KMS-11 (cell line): ENCODE measurements around the gene FAP.
A peak's percentile ranks its signal among the peaks of the same experiment; 100 is the strongest.

Experiments
- H2AFZ ChIP-seq: fragments of 200-600 bp; sonication (generic); 2 replicates; pipeline ENCODE4 v1.6.1; 2016; ENCODE audit warnings: antibody characterized with exemption, mixed run types, low read depth
- H3K27ac ChIP-seq: fragments of 200-600 bp; sonication (generic); 2 replicates; pipeline ENCODE4 v1.6.1; 2016; ENCODE audit warnings: mild to moderate bottlenecking, mixed run types
- H3K27me3 ChIP-seq: fragments of 200-600 bp; sonication (generic); 2 replicates; pipeline ENCODE4 v1.6.1; 2017; ENCODE audit warnings: mild to moderate bottlenecking, low read depth, mixed run types, moderate library complexity; ENCODE audit not compliant: insufficient read depth
- H3K36me3 ChIP-seq: fragments of 200-600 bp; sonication (generic); 2 replicates; pipeline ENCODE4 v1.6.1; 2017; ENCODE audit warnings: mild to moderate bottlenecking, mixed run types; ENCODE audit not compliant: insufficient read depth
- H3K4me1 ChIP-seq: fragments of 200-600 bp; sonication (generic); 2 replicates; pipeline ENCODE4 v1.6.1; 2016; ENCODE audit warnings: mild to moderate bottlenecking, low read depth, mixed run types; ENCODE audit not compliant: poor library complexity, severe bottlenecking
- H3K4me2 ChIP-seq: fragments of 200-600 bp; sonication (generic); 2 replicates; pipeline ENCODE4 v1.7.0; 2016; ENCODE audit warnings: mild to moderate bottlenecking, mixed run types
- H3K4me3 ChIP-seq: fragments of 200-600 bp; sonication (generic); IDR thresholded peaks from 2 replicates; pipeline ENCODE4 v1.6.1; 2017; ENCODE audit warnings: low read depth, low read length, mixed read lengths; ENCODE audit not compliant: insufficient read depth
- H3K79me2 ChIP-seq: fragments of 200-600 bp; sonication (generic); 2 replicates; pipeline ENCODE4 v1.6.1; 2016; ENCODE audit warnings: low read depth, mixed run types; ENCODE audit not compliant: insufficient read depth
- H3K9ac ChIP-seq: fragments of 200-600 bp; sonication (generic); 2 replicates; pipeline ENCODE4 v1.6.1; 2016; ENCODE audit warnings: mild to moderate bottlenecking, mixed run types
- H4K20me1 ChIP-seq: fragments of 200-600 bp; sonication (generic); 2 replicates; pipeline ENCODE4 v1.6.1; 2016; ENCODE audit warnings: mild to moderate bottlenecking, mixed run types; ENCODE audit not compliant: insufficient read depth
- TF ChIP-seq, protein P1 (sequence below): fragments of 200-600 bp; sonication (generic); conservative IDR thresholded peaks from 2 replicates; pipeline ENCODE4 v1.6.1; 2017; ENCODE audit warnings: low read depth, mild to moderate bottlenecking, antibody characterized with exemption, low read length, moderate library complexity, mixed read lengths

The FAP gene

DNA sequence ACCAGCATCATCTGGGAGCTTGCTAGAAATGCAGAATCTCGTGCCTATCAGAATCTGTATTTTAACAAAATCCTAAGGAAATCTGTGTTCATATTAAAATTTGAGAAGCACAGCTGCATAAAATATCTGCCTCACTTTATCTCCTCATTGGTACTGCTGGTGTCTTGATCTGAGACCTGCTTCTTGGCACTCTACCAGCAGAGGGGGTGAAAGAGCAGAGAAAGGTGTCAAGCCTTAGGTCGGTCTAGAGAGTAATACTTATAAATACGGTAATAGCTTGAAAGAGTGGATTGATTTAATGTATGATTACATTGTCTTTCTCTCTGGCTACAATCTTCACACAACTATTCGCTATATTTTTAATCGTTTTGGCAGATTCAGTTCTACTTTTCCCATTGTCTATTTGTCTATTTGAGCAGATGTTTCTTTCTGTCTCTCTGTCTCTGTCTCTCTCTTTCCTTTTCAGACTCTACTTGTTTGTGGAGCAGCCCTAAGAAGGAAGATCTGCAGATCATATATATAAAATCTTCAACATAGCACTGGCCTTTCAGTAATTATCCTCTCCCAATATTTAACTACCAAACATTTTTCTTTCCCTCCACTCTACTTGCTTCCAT lies 89.5 kb downstream of the FAP start:
- no peak overlapping the region for H3K4me2 ChIP-seq

DNA sequence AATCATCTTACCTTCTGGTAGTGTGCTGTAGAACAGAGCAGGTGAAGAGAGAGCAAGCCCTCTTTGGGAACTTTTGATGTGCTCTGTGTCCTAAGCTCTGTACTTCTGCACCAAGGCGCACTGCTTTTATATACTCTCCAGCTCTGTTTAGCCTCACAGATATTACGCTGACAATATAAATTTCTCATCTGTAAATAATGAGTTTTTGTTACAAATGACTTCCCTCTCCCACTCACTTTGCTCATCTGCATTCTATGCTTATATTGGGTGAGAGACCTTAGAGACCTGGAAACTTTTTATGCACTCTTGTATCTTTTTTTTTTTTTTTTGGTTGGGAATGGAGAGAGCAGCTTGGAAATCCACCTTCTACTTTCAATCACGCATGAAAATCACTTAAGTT lies 91.1 kb downstream of the FAP start, which contains the start of gene GCG:
Gene GCG, minus strand, starts transcription at position 101 of the 400 bp plus-strand sequence. CDS start 3,069 bp downstream, outside the sequence.
- Histone ChIP-seq H2AFZ (no peak within 1 kb of the TSS), H3K79me2 (no peaks in the 10 kb centered on the region), H3K4me2 (no peak within 1 kb of the TSS), H3K27ac (no peak within 1 kb of the TSS), H3K36me3 (no peaks in the 10 kb centered on the region), H3K4me3 (no peak within 1 kb of the TSS), H3K4me1 (no peaks in the 10 kb centered on the region), H3K27me3 (no peaks in the 10 kb centered on the region), H4K20me1 (no peaks in the 10 kb centered on the region), H3K9ac (no peak within 1 kb of the TSS)
- TF ChIP-seq, protein P1, sequence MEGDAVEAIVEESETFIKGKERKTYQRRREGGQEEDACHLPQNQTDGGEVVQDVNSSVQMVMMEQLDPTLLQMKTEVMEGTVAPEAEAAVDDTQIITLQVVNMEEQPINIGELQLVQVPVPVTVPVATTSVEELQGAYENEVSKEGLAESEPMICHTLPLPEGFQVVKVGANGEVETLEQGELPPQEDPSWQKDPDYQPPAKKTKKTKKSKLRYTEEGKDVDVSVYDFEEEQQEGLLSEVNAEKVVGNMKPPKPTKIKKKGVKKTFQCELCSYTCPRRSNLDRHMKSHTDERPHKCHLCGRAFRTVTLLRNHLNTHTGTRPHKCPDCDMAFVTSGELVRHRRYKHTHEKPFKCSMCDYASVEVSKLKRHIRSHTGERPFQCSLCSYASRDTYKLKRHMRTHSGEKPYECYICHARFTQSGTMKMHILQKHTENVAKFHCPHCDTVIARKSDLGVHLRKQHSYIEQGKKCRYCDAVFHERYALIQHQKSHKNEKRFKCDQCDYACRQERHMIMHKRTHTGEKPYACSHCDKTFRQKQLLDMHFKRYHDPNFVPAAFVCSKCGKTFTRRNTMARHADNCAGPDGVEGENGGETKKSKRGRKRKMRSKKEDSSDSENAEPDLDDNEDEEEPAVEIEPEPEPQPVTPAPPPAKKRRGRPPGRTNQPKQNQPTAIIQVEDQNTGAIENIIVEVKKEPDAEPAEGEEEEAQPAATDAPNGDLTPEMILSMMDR: no peak

More for the DNA sequence above, 89.5 kb downstream of the FAP start:
- TF ChIP-seq, protein P1: peak; percentile 73
- Histone ChIP-seq H3K9ac (no peak overlapping the region), H3K36me3 (no peaks in the 10 kb centered on the region), H4K20me1 (no peaks in the 10 kb centered on the region), H3K4me3 (no peak overlapping the region), H3K79me2 (no peaks in the 10 kb centered on the region), H3K4me1 (no peaks in the 10 kb centered on the region), H3K27ac (no peak overlapping the region), H3K27me3 (no peaks in the 10 kb centered on the region), H2AFZ (no peak overlapping the region)

DNA sequence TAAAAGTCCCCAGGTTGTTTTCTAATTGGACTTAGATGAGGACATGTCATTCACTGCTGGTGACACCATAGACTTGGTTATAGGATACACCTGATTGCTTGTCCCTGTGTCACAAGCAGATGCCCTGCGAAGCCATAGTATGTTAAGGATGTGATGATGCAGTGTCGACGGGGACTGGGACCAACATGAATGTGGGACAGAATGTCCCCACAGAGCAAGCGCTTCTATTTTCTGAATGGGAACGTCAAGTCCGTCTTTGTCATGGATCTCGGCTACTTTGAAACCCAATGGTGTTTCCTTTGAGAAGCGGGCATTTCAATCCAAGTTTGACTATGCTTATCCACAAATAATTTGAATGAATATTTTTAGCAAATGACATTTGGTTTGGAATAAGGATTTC lies 93.3 kb downstream of the FAP start:
- no peak overlapping the region for H3K4me3 ChIP-seq
- no peaks in the 10 kb centered on the region for H3K36me3 ChIP-seq
- H2AFZ ChIP-seq: no peak overlapping the region
- no peaks in the 10 kb centered on the region for H4K20me1 ChIP-seq
- TF ChIP-seq, protein P1: no peak
- no peaks in the 10 kb centered on the region for H3K27me3 ChIP-seq
- no peaks in the 10 kb centered on the region for H3K4me1 ChIP-seq
- no peak overlapping the region for H3K9ac ChIP-seq
- no peaks in the 10 kb centered on the region for H3K79me2 ChIP-seq
- H3K27ac ChIP-seq: no peak overlapping the region
- H3K4me2 ChIP-seq: no peak overlapping the region

DNA sequence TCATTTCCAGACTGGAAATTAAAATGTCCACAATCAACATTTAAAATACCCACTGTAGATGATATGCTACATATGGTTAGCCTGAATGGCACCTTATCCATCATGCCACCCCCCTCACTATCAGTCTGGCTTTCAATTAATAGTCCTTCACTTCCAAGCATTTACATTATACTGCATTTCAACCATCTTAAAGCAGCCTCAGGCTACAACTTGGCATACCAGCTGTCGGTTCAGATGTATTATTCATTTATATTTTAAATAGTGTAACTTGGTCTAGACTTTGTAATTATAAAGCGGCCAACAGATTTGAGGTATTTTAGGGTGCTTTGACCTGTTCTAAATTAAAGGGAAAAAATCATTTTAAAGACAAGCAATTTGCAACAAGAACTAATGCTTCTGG lies 93.8 kb downstream of the FAP start:
- no peak overlapping the region for H3K4me2 ChIP-seq
- H3K27me3 ChIP-seq: no peaks in the 10 kb centered on the region
- H3K36me3 ChIP-seq: no peaks in the 10 kb centered on the region
- H2AFZ ChIP-seq: no peak overlapping the region
- TF ChIP-seq, protein P1: no peak
- H3K9ac ChIP-seq: no peak overlapping the region
- no peaks in the 10 kb centered on the region for H3K4me1 ChIP-seq
- H3K4me3 ChIP-seq: no peak overlapping the region
- H4K20me1 ChIP-seq: no peaks in the 10 kb centered on the region
- H3K27ac ChIP-seq: no peak overlapping the region
- H3K79me2 ChIP-seq: no peaks in the 10 kb centered on the region
